Measurements from ENCODE around the gene SELENOW.
"Not testable (repeated sequence)": the region's sequence is repeated elsewhere in the genome, so short reads cannot be mapped to it uniquely, and the experiment has no call there.

Gene SELENOW

DNA sequence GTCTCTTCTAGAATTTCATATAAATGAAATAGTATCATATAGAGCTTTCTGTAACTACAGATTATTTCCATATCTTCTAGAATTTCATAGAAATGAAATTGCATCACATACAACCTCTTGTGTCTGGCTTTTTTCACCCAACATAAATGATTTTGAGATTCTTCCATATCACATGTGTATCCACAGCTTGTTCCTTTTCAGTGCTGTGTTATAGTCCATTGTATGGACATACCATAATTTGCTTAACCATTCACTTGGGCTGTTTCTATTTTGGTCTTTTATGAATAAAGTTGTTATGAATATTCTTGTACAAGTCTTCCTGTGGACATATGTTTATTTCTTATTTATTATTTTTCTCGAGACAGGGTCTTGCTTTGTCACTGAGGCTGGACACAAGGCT lies 14.1 kb downstream of the SELENOW start:
- peaks cover under 1% of the 10 kb centered on the region for H3K27me3 ChIP-seq (replicated peaks; ENCODE audit: control insufficient read depth, insufficient read depth, low read length)
- DNase-seq (ENCODE audit: low read depth): no peak
- no peaks in the 10 kb centered on the region for H3K4me1 ChIP-seq (ENCODE audit: control insufficient read depth, insufficient read depth, low read length)
- H3K36me3 ChIP-seq (ENCODE audit: control insufficient read depth, insufficient read depth, low read length, severe bottlenecking): no peaks in the 10 kb centered on the region
- H3K9ac ChIP-seq (ENCODE audit: low read length): no peak overlapping the region
- no peaks in the 10 kb centered on the region for H3K9me3 ChIP-seq (ENCODE audit: control insufficient read depth, low read length)
- H3K4me3 ChIP-seq (ENCODE audit: low read length): no peak overlapping the region

DNA sequence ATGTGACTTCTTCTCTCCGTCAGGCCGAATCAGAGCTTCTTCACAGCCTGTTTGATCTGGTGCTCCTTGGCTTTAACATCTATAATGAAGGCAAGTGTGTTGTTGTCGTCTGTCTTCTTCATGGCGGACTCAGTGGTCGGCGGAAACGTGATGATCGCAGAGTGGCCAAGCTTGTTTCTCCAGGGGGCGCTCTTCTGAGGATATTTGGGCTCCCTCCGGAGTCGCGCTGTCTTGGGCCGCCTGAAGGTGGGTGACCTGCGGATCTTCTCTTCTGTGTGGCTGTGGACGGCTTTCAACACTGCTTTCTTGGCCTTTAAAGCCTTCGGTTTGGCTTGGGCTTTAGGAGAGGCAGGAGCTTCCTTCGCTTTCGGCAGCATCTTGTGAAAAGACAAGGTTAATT lies 16.0 kb downstream of the SELENOW start:
- no peaks in the 10 kb centered on the region for H3K4me1 ChIP-seq (ENCODE audit: control insufficient read depth, insufficient read depth, low read length)
- peaks cover 15% of the 10 kb centered on the region for H3K27me3 ChIP-seq (replicated peaks; ENCODE audit: control insufficient read depth, insufficient read depth, low read length)
- no peaks in the 10 kb centered on the region for H3K9me3 ChIP-seq (ENCODE audit: control insufficient read depth, low read length)
- no peak for DNase-seq (ENCODE audit: low read depth)
- H3K36me3 ChIP-seq (ENCODE audit: control insufficient read depth, insufficient read depth, low read length, severe bottlenecking): no peaks in the 10 kb centered on the region
- H3K4me3 ChIP-seq (ENCODE audit: low read length): no peak overlapping the region
- H3K9ac ChIP-seq (ENCODE audit: low read length): no peak overlapping the region

DNA sequence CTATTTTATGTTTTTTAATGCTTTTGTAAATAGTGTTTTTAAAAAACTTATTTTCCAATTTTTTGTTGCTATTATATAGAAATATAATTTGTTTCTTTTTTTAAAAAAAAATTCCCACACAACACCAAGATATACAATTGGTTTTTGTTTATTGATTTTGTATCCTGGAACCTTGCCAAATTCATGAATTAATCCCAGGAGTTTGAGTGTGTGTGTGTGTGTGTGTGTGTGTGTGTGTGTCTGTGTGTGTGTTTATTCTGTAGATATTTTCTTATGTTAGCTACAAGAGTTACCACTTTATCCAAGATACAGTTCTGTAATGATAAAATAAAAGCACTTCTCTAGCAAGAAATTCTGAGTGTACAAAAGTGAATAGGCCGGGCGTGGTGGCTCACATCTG lies 18.3 kb downstream of the SELENOW start:
- Histone ChIP-seq H3K36me3 (ENCODE audit: control insufficient read depth, insufficient read depth, low read length, severe bottlenecking) (no peaks in the 10 kb centered on the region), H3K4me3 (ENCODE audit: low read length) (no peak overlapping the region), H3K9me3 (ENCODE audit: control insufficient read depth, low read length) (peaks cover 7% of the 10 kb centered on the region), H3K4me1 (ENCODE audit: control insufficient read depth, insufficient read depth, low read length) (no peaks in the 10 kb centered on the region), H3K9ac (ENCODE audit: low read length) (no peak overlapping the region), H3K27me3 (replicated peaks; ENCODE audit: control insufficient read depth, insufficient read depth, low read length) (peaks cover 15% of the 10 kb centered on the region)
- DNase-seq (ENCODE audit: low read depth): no peak

DNA sequence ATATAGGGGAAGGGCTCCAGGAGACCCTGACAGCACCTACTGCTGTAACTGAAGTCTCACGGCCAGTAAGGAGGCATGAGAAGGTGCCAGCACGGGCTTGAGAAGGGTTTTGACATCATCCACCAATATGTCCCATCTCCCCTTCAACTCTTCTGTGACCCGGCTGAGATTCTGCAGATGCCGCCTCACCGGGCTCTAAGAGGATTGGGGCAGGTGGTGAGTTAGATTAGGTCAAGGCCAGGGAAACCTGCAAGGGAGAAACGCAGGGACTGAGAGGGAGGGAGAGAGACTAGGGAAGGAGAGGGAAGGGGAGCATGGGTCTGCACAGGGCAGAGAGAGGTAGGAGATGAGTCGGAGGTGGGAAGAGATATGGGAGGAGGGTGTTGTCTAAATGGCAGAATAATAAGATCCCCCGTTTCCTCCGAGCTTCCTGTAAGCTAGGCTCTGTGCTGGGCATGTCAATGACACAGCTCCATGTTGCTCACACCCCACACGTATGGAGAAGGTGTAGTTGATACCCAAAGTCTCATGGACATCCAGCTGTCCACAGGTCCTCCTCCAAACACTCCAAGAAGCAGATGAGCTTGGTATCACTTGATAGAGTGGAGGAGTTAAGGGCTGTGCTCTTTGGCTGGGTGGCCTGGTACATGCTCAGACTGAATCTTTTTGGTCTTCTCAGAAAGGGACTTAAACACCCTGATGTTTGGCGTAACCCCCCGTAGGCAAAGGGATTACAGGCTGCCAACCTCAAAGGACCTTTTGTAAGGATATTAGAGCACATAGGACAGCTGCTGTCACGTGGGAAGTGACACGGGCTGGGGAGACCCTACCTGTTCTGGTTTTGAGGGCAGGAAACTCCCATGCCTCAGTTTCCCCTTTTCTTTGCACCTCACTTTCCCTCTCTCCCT lies 19.7 kb downstream of the SELENOW start:
- DNase-seq (ENCODE audit: low read depth): no peak
- Histone ChIP-seq H3K36me3 (ENCODE audit: control insufficient read depth, insufficient read depth, low read length, severe bottlenecking) (no peaks in the 10 kb centered on the region), H3K27me3 (replicated peaks; ENCODE audit: control insufficient read depth, insufficient read depth, low read length) (peaks cover 15% of the 10 kb centered on the region), H3K4me3 (ENCODE audit: low read length) (no peak overlapping the region), H3K4me1 (ENCODE audit: control insufficient read depth, insufficient read depth, low read length) (no peaks in the 10 kb centered on the region), H3K9ac (ENCODE audit: low read length) (no peak overlapping the region), H3K9me3 (ENCODE audit: control insufficient read depth, low read length) (peaks cover 7% of the 10 kb centered on the region)

- H3K9ac ChIP-seq (ENCODE audit: low read length): no peak overlapping the region
- H3K9me3 ChIP-seq (ENCODE audit: control insufficient read depth, low read length): peaks cover 7% of the 10 kb centered on the region
- no peak for DNase-seq (ENCODE audit: low read depth)
- no peaks in the 10 kb centered on the region for H3K36me3 ChIP-seq (ENCODE audit: control insufficient read depth, insufficient read depth, low read length, severe bottlenecking)
- no peak overlapping the region for H3K4me3 ChIP-seq (ENCODE audit: low read length)
- peaks cover 15% of the 10 kb centered on the region for H3K27me3 ChIP-seq (replicated peaks; ENCODE audit: control insufficient read depth, insufficient read depth, low read length)
- H3K4me1 ChIP-seq (ENCODE audit: control insufficient read depth, insufficient read depth, low read length): no peaks in the 10 kb centered on the region
These were observed 20.4 kb downstream of the SELENOW start for GRCh38 chr19:47798904-47799266.

DNA sequence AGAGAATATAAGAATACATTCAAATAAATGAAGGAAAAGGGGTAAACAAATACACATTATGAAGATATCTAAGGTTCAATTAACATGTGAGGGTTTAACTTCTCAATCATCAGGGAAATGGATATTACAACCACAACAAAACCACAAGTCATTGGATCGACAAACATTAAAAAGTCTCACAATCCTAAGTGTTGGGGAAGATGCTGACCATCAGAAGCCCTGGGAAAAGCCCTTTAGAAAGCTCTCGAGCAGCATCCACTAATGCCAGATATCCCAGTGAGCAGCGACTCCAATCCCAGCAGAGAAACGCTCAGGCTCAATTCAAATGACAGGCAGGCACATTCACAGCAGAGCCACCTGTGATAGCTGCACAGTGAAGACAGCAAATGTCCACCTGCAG lies 22.8 kb downstream of the SELENOW start:
- no peak overlapping the region for H3K4me3 ChIP-seq (ENCODE audit: low read length)

DNA sequence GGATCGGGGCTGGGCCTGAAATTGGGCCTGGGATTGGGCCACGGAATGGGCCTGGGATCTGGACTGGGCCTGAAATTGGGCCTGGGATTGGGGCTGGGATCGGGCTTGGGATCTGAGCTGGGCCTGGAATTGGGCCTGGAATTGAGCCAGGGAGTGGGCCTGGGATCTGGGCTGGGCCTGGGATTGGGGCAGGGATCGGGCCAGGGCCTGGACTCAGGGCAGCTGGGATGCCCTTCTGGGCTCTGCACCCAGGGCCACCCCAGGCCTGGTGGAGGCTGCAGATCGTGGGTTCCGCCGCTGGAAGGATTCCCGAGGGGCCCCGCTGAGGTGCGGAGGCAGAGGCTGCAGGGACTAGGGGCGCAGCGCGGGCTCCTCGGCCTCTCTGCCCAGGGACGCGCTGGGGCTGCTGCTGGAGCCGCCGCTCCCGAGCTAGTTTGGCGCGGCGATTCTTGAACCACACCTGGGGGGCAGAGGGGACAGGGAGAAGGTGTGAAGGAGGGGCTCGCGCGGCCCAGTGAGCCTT lies 24.1 kb downstream of the SELENOW start:
- H3K4me1 ChIP-seq (ENCODE audit: control insufficient read depth, insufficient read depth, low read length): no peaks in the 10 kb centered on the region
- H3K36me3 ChIP-seq (ENCODE audit: control insufficient read depth, insufficient read depth, low read length, severe bottlenecking): no peaks in the 10 kb centered on the region
- peaks cover 27% of the 10 kb centered on the region for H3K27me3 ChIP-seq (replicated peaks; ENCODE audit: control insufficient read depth, insufficient read depth, low read length)
- peaks cover 7% of the 10 kb centered on the region for H3K9me3 ChIP-seq (ENCODE audit: control insufficient read depth, low read length)
- no peak overlapping the region for H3K4me3 ChIP-seq (ENCODE audit: low read length)
- H3K9ac ChIP-seq (ENCODE audit: low read length): no peak overlapping the region
- no peak for DNase-seq (ENCODE audit: low read depth)

More for the DNA sequence above, 22.8 kb downstream of the SELENOW start:
- Histone ChIP-seq H3K27me3 (replicated peaks; ENCODE audit: control insufficient read depth, insufficient read depth, low read length) (peaks cover 24% of the 10 kb centered on the region), H3K9ac (ENCODE audit: low read length) (no peak overlapping the region), H3K4me1 (ENCODE audit: control insufficient read depth, insufficient read depth, low read length) (no peaks in the 10 kb centered on the region), H3K36me3 (ENCODE audit: control insufficient read depth, insufficient read depth, low read length, severe bottlenecking) (no peaks in the 10 kb centered on the region), H3K9me3 (ENCODE audit: control insufficient read depth, low read length) (peaks cover 7% of the 10 kb centered on the region)
- DNase-seq (ENCODE audit: low read depth): no peak

DNA sequence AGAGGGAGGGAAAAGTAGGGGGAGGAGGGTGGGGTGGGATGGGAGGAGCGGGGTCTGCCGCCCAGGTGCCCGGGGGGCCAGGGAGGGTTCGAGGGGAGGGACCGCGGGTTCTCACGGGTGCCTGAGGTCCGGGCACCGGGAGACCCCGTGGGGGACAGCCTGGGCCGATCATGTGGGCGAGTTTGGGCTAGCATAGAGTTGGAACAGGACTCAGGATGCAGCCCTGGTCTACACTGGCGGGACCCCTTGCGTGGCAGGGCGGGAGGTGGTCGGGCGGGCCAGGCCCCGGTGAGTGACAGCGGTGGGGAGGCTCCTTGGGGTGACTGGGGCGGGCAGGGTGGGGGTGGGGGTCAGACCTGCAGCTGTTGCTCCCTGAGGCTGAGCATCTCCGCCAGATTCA lies 24.6 kb downstream of the SELENOW start:
- not testable (repeated sequence) for H3K4me3 ChIP-seq (ENCODE audit: low read length); H3K36me3 ChIP-seq (ENCODE audit: control insufficient read depth, insufficient read depth, low read length, severe bottlenecking); DNase-seq (ENCODE audit: low read depth); H3K4me1 ChIP-seq (ENCODE audit: control insufficient read depth, insufficient read depth, low read length); H3K9me3 ChIP-seq (ENCODE audit: control insufficient read depth, low read length); H3K9ac ChIP-seq (ENCODE audit: low read length)
- H3K27me3 ChIP-seq (replicated peaks; ENCODE audit: control insufficient read depth, insufficient read depth, low read length): peaks cover 22% of the 10 kb centered on the region

DNA sequence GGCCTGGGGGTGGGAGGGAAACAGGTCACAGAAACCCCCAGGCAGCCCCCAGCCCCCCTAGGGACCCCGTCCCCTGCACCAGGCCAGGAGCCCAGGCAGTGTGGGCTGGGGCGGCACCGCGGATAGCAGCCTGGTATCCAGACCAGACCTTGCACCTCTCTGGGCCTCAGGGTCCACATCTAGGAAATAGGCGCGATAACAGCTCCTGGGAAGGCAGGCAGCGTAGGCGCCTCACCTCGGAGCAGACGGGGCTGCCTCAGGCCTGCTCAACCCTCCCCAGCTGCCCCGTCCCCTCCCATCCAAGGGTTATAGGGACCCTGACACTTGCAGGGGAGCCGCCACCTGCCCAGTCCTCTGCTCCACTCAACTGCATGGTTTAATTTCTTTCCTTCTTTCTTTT lies 25.2 kb downstream of the SELENOW start:
- not testable (repeated sequence) for H3K4me3 ChIP-seq (ENCODE audit: low read length); H3K4me1 ChIP-seq (ENCODE audit: control insufficient read depth, insufficient read depth, low read length); H3K36me3 ChIP-seq (ENCODE audit: control insufficient read depth, insufficient read depth, low read length, severe bottlenecking); H3K9ac ChIP-seq (ENCODE audit: low read length); H3K9me3 ChIP-seq (ENCODE audit: control insufficient read depth, low read length); DNase-seq (ENCODE audit: low read depth)
- peaks cover 16% of the 10 kb centered on the region for H3K27me3 ChIP-seq (replicated peaks; ENCODE audit: control insufficient read depth, insufficient read depth, low read length)

- H3K4me3 ChIP-seq (ENCODE audit: low read length); H3K9ac ChIP-seq (ENCODE audit: low read length); H3K9me3 ChIP-seq (ENCODE audit: control insufficient read depth, low read length); H3K4me1 ChIP-seq (ENCODE audit: control insufficient read depth, insufficient read depth, low read length); H3K36me3 ChIP-seq (ENCODE audit: control insufficient read depth, insufficient read depth, low read length, severe bottlenecking); DNase-seq (ENCODE audit: low read depth): not testable (repeated sequence)
- peaks cover 14% of the 10 kb centered on the region for H3K27me3 ChIP-seq (replicated peaks; ENCODE audit: control insufficient read depth, insufficient read depth, low read length)
These were observed 25.9 kb downstream of the SELENOW start, which contains the start of gene TPRX1 for GRCh38 chr19:47804451-47804850. Gene TPRX1 (minus strand): TSS chr19:47804551. CDS start chr19:47804539, 12 bp downstream.

DNA sequence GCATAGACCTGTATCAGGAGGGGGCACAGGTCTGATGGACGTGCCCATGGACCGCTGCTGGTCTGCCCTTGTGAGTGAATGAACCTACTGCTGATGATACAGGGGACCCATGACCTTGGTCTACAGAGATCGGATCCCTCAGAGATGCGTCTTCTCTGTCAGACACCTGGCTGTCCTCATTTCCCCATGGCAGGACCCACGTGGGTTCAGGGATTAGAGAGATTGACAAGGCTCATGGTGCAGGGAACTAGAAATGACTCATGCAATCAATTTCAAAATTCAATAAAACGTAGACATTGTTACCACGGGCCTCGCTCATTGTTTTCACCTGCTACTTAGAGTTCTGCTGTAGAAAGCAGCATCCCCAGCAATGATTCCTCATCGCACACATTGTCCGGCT lies 26.8 kb downstream of the SELENOW start:
- peaks cover 7% of the 10 kb centered on the region for H3K9me3 ChIP-seq (ENCODE audit: control insufficient read depth, low read length)
- DNase-seq (ENCODE audit: low read depth): no peak

More for the DNA sequence above, 26.8 kb downstream of the SELENOW start:
- no peaks in the 10 kb centered on the region for H3K36me3 ChIP-seq (ENCODE audit: control insufficient read depth, insufficient read depth, low read length, severe bottlenecking)
- H3K9ac ChIP-seq (ENCODE audit: low read length): no peak overlapping the region
- no peak overlapping the region for H3K4me3 ChIP-seq (ENCODE audit: low read length)
- H3K27me3 ChIP-seq (replicated peaks; ENCODE audit: control insufficient read depth, insufficient read depth, low read length): peaks cover 14% of the 10 kb centered on the region
- no peaks in the 10 kb centered on the region for H3K4me1 ChIP-seq (ENCODE audit: control insufficient read depth, insufficient read depth, low read length)
